Lower leg skin (tissue), 3 donors: ENCODE measurements around the gene KRT80.

Source experiments
- POLR2A ChIP-seq, 2 donors: fragments of 450-650 bp; IDR thresholded peaks; one replicate each; pipeline ENCODE4 v1.6.1; 2016 to 2017; ENCODE audit warnings: antibody characterized with exemption in 2 of 2, mild to moderate bottlenecking in 1 of 2, moderate library complexity in 1 of 2
- TF ChIP-seq, protein P1 (sequence below), 3 donors: fragments of 450-650 bp; IDR thresholded peaks; one replicate each; pipeline ENCODE4 v1.5.1; 2016; ENCODE audit warnings: antibody characterized with exemption in 3 of 3, mild to moderate bottlenecking in 3 of 3, moderate library complexity in 2 of 3

- TF ChIP-seq POLR2A (IDR thresholded peaks at IDR 0.05), result no peak
- TF ChIP-seq, protein P1, sequence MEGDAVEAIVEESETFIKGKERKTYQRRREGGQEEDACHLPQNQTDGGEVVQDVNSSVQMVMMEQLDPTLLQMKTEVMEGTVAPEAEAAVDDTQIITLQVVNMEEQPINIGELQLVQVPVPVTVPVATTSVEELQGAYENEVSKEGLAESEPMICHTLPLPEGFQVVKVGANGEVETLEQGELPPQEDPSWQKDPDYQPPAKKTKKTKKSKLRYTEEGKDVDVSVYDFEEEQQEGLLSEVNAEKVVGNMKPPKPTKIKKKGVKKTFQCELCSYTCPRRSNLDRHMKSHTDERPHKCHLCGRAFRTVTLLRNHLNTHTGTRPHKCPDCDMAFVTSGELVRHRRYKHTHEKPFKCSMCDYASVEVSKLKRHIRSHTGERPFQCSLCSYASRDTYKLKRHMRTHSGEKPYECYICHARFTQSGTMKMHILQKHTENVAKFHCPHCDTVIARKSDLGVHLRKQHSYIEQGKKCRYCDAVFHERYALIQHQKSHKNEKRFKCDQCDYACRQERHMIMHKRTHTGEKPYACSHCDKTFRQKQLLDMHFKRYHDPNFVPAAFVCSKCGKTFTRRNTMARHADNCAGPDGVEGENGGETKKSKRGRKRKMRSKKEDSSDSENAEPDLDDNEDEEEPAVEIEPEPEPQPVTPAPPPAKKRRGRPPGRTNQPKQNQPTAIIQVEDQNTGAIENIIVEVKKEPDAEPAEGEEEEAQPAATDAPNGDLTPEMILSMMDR (IDR thresholded peaks at IDR 0.05), result no peak
Observed at GRCh38 chr12:52125476-52125900, 66.3 kb downstream of the KRT80 start.
